TTC549 (cell line): Measurements from ENCODE around the gene CPA1.

ENCODE experiments used
- FAIRE-seq: peaks from 2 replicates; lab custom pipeline; 2012; peaks lifted over from hg19 to GRCh38; lab: Jason Lieb, UNC

The CPA1 gene

GRCh38 chr7:130395421-130395820, 15.1 kb downstream of the CPA1 start:
- FAIRE-seq, result peak; percentile 95

GRCh38 chr7:130396109-130396508, 15.8 kb downstream of the CPA1 start:
- no peak for FAIRE-seq

GRCh38 chr7:130397051-130397757, 16.9 kb downstream of the CPA1 start:
- FAIRE-seq, result peak; percentile 79

GRCh38 chr7:130397758-130398073, 17.4 kb downstream of the CPA1 start:
- no peak for FAIRE-seq

GRCh38 chr7:130398526-130399090, 18.3 kb downstream of the CPA1 start:
- FAIRE-seq, result no peak

GRCh38 chr7:130400120-130400572, 19.9 kb downstream of the CPA1 start:
- FAIRE-seq, result no peak

GRCh38 chr7:130401101-130401500, 20.8 kb downstream of the CPA1 start:
- no peak for FAIRE-seq

- FAIRE-seq, result no peak
Observed at GRCh38 chr7:130401578-130401977, 21.3 kb downstream of the CPA1 start.

GRCh38 chr7:130405003-130405402, 24.7 kb downstream of the CPA1 start:
- FAIRE-seq, result no peak

GRCh38 chr7:130409067-130409711, 28.9 kb downstream of the CPA1 start:
- FAIRE-seq, result peak; percentile 99

GRCh38 chr7:130409712-130410072, 29.4 kb downstream of the CPA1 start:
- FAIRE-seq, result no peak

GRCh38 chr7:130410868-130411541, 30.7 kb downstream of the CPA1 start:
- peak; percentile 97 for FAIRE-seq

GRCh38 chr7:130413201-130413600, 32.9 kb downstream of the CPA1 start:
- no peak for FAIRE-seq

GRCh38 chr7:130415006-130415405, 34.7 kb downstream of the CPA1 start:
- no peak for FAIRE-seq

- no peak for FAIRE-seq
Observed at GRCh38 chr7:130417213-130417612, 36.9 kb downstream of the CPA1 start.

GRCh38 chr7:130418306-130418705, 38.0 kb downstream of the CPA1 start:
- no peak for FAIRE-seq

GRCh38 chr7:130419658-130420057, 39.4 kb downstream of the CPA1 start:
- no peak for FAIRE-seq

- no peak for FAIRE-seq
Observed at GRCh38 chr7:130420943-130421578, 40.8 kb downstream of the CPA1 start.

GRCh38 chr7:130421684-130422083, 41.4 kb downstream of the CPA1 start:
- no peak for FAIRE-seq

- FAIRE-seq, result no peak
Observed at GRCh38 chr7:130423501-130424037, 43.3 kb downstream of the CPA1 start.

- FAIRE-seq, result no peak
Observed at GRCh38 chr7:130425796-130426195, 45.5 kb downstream of the CPA1 start.

- FAIRE-seq, result peak; percentile 73
Observed at GRCh38 chr7:130426564-130426963, 46.3 kb downstream of the CPA1 start.

GRCh38 chr7:130429019-130429418, 48.7 kb downstream of the CPA1 start:
- FAIRE-seq, result no peak
